H1 (cell line): ENCODE measurements around the gene NSUN2.

Source experiments
- BRCA1 ChIP-seq: IDR thresholded peaks from 2 replicates; pipeline ENCODE4 v1.6.1; 2012; ENCODE audit warnings: low read depth, low read length, improper control_type of control experiment
- CHD2 ChIP-seq: IDR thresholded peaks from 2 replicates; pipeline ENCODE4 v1.6.1; 2012; ENCODE audit warnings: low read length, improper control_type of control experiment
- GABPA ChIP-seq: IDR thresholded peaks from 2 replicates; pipeline ENCODE4 v1.6.1; 2011; ENCODE audit warnings: mild to moderate bottlenecking, low read length, moderate library complexity, borderline replicate concordance; ENCODE audit not compliant: insufficient read depth
- HDAC6 ChIP-seq: IDR thresholded peaks from one replicate; pipeline ENCODE4 v1.7.1; 2012; ENCODE audit warnings: low read depth, mild to moderate bottlenecking, inconsistent platforms, low read length, moderate library complexity
- MAFK ChIP-seq: IDR thresholded peaks from 2 replicates; pipeline ENCODE4 v1.6.1; 2012; ENCODE audit warnings: low read depth, mild to moderate bottlenecking, improper control_type of control experiment, low read length
- POLR2A ChIP-seq, 2 experiments: IDR thresholded peaks; 1 replicate in 1 of 2; 2 replicates in 1 of 2; pipeline ENCODE4 v1.6.1; 2011; ENCODE audit warnings: low read depth in 2 of 2, low read length in 2 of 2, mild to moderate bottlenecking in 2 of 2; ENCODE audit errors: control extremely low read depth in 1 of 2
- SIN3A ChIP-seq, 2 experiments: IDR thresholded peaks in 1 of 2; conservative IDR thresholded peaks in 1 of 2; 2 replicates each; pipeline ENCODE4 v1.6.1; 2011 to 2012; ENCODE audit warnings: low read length in 2 of 2, improper control_type of control experiment in 1 of 2, low read depth in 1 of 2, mild to moderate bottlenecking in 1 of 2
- TAF1 ChIP-seq: IDR thresholded peaks from 2 replicates; pipeline ENCODE4 v1.6.1; 2011; ENCODE audit warnings: mild to moderate bottlenecking, low read depth, low read length
- TF ChIP-seq, protein P1 (sequence below): IDR thresholded peaks from 2 replicates; pipeline ENCODE4 v1.6.1; 2012; ENCODE audit warnings: inconsistent platforms
- TF ChIP-seq, protein P2 (sequence below), 3 experiments: IDR thresholded peaks; 1 replicate in 2 of 3; 2 replicates in 1 of 3; pipeline versions ENCODE4 v1.5.1 to v1.6.1; 2011; ENCODE audit warnings: low read length in 3 of 3, mild to moderate bottlenecking in 3 of 3, inconsistent platforms in 2 of 3, low read depth in 1 of 3, moderate library complexity in 1 of 3; ENCODE audit not compliant: insufficient read depth in 1 of 3; ENCODE audit errors: control extremely low read depth in 1 of 3

DNA sequence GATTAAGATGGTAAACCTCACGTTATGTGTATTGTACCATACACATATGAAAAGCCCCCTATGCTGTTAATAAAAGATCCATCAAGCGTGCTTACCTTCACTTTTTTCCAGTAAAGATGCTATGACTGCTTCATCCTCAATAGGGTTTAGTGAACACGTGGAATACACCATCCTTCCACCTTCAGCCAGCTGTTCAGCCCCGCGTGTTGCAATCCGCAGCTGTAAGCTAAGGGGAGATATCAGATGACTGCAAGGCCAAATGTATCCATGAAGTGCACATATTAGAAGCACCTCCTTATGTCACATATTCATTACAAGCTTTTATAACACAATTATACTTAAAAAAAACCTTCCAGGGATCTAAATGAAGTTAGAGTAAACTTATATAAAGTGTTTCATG is 16.2 kb downstream of the NSUN2 start:
- TF ChIP-seq, protein P1, sequence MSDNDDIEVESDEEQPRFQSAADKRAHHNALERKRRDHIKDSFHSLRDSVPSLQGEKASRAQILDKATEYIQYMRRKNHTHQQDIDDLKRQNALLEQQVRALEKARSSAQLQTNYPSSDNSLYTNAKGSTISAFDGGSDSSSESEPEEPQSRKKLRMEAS, result no peak
- TF ChIP-seq, protein P2, sequence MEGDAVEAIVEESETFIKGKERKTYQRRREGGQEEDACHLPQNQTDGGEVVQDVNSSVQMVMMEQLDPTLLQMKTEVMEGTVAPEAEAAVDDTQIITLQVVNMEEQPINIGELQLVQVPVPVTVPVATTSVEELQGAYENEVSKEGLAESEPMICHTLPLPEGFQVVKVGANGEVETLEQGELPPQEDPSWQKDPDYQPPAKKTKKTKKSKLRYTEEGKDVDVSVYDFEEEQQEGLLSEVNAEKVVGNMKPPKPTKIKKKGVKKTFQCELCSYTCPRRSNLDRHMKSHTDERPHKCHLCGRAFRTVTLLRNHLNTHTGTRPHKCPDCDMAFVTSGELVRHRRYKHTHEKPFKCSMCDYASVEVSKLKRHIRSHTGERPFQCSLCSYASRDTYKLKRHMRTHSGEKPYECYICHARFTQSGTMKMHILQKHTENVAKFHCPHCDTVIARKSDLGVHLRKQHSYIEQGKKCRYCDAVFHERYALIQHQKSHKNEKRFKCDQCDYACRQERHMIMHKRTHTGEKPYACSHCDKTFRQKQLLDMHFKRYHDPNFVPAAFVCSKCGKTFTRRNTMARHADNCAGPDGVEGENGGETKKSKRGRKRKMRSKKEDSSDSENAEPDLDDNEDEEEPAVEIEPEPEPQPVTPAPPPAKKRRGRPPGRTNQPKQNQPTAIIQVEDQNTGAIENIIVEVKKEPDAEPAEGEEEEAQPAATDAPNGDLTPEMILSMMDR (IDR thresholded peaks at IDR 0.05; ENCODE audit: control extremely low read depth in 1 of 3, insufficient read depth in 1 of 3, low read depth in 1 of 3, low read length in 3 of 3), result no peak
- TF ChIP-seq GABPA, result no peak
- no peak for TF ChIP-seq HDAC6
- no peak for TF ChIP-seq SIN3A (conservative IDR thresholded peaks at IDR 0.05 in 1 of 2, IDR thresholded peaks at IDR 0.05 in 1 of 2; ENCODE audit: low read depth in 1 of 2, low read length in 2 of 2)
- TF ChIP-seq MAFK, result no peak
- no peak for TF ChIP-seq CHD2
- TF ChIP-seq POLR2A (IDR thresholded peaks at IDR 0.05; ENCODE audit: control extremely low read depth in 1 of 2, low read depth in 2 of 2, low read length in 2 of 2), result no peak
- no peak for TF ChIP-seq TAF1
- no peak for TF ChIP-seq BRCA1
